Activated T-helper 1 cell treated with anti-CD3 and anti-CD28 coated beads, Interleukin-12 subunit alpha, Interleukin-12 subunit beta, Interleukin-2, Interleukin-4 antibody, amounts not matched to agents 30 ng/mL and 10 ng/mL and 1 ng/mL, durations not matched to agents 14 hours and 24 hours and 36 hours (primary cell): Measurements from ENCODE around the gene IFNAR2. TPM values are rescaled to one million over a fixed set of nuclear protein-coding genes. Genes with fewer than 3 reads are reported as not detected.
"Not testable (repeated sequence)": the region's sequence is repeated elsewhere in the genome, so short reads cannot be mapped to it uniquely, and the experiment has no call there.

ENCODE experiments used
- DNase-seq: peaks from one replicate; pipeline ENCODE4 v3.0.0; 2021; ENCODE audit warnings: low spot score
- H3K27ac Mint-ChIP-seq: one replicate; pipeline ENCODE4 v1.8.0; 2021; ENCODE audit warnings: mild to moderate bottlenecking, mixed read lengths
- H3K27me3 Mint-ChIP-seq: one replicate; pipeline ENCODE4 v1.8.0; 2022; ENCODE audit warnings: mild to moderate bottlenecking, moderate library complexity, mixed read lengths; ENCODE audit not compliant: insufficient read depth
- H3K36me3 Mint-ChIP-seq: one replicate; pipeline ENCODE4 v1.8.0; 2021; ENCODE audit warnings: low read depth, mixed read lengths
- H3K4me1 Mint-ChIP-seq: one replicate; pipeline ENCODE4 v1.8.0; 2021; ENCODE audit warnings: low read depth, mixed read lengths
- H3K4me3 Mint-ChIP-seq: one replicate; pipeline ENCODE4 v1.8.0; 2021; ENCODE audit warnings: mild to moderate bottlenecking, moderate library complexity, mixed read lengths
- H3K9me3 Mint-ChIP-seq: one replicate; pipeline ENCODE4 v1.8.0; 2021; ENCODE audit warnings: mixed read lengths
- intact Hi-C: fragments of 100-400 bp; cut with micrococcal nuclease; formaldehyde crosslinking; loops from one replicate; pipeline ENCODE4 v1.15.1; 2024
- total RNA-seq: library from RNA; stranded (reverse); gene quantifications from 2 replicates; pipeline ENCODE4 v1.2.3, GENCODE V29; 2022

Gene IFNAR2
- total RNA-seq, 1 donor from 2014 or later, result 33.5 TPM

DNA sequence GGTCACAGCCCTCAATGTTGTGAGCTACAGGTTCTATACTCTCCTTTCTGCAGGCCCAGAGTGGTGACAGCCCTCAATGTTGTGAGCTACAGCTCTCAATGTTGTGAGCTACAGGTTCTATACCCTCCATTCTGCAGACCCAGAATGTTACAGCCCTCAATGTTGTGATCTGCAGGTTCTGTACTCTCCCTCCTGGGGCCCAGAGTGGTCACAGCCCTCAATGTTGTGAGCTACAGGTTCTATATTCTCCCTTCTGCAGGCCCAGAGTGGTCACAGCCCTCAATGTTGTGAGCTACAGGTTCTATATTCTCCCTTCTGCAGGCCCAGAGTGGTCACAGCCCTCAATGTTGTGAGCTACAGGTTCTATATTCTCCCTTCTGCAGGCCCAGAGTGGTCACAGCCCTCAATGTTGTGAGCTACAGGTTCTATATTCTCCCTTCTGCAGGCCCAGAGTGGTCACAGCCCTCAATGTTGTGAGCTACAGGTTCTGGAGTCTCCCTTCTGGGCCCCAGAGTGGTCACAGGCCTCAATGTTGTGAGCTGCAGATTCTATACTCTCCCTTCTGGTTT is 9.9 kb downstream of the IFNAR2 start:
- intact Hi-C loops, result loop anchor here (2.0 kb wide), 3 partner anchors 17 to 143 kb away; partner anchors contain the start of gene IFNAR1
- peak overlapping the region; percentile 91 for H3K27ac Mint-ChIP-seq
- peak overlapping the region; percentile 51 for H3K4me3 Mint-ChIP-seq

DNA sequence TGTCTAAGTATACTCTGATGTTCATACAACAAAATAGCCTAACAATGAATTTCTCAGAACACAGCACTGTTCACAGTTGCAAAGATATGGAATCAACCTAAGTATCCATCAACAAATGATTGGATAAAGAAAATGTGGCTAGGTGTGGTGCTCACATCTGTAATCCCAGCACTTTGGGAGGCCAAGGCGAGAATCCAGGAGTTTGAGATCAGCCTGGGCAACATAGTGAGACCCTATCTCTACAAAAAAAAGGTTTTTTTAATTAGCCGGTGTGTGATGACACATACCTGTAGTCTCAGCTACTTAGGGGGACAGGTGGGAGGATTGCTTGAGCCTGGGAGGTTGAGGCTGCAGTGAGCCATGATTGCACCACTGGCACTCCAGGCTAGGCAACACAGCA is 10.7 kb downstream of the IFNAR2 start:
- intact Hi-C loops, result no loop called here
- no peak for DNase-seq
- Mint-ChIP-seq H3K27me3 (no peaks in the 10 kb centered on the region), H3K9me3 (no peaks in the 10 kb centered on the region), H3K4me1 (peaks cover 74% of the 10 kb centered on the region), H3K36me3 (peaks cover 43% of the 10 kb centered on the region), H3K4me3 (no peak overlapping the region), H3K27ac (no peak overlapping the region)

More for the DNA sequence above, 9.9 kb downstream of the IFNAR2 start:
- H3K9me3 Mint-ChIP-seq, H3K27me3 Mint-ChIP-seq, DNase-seq: not testable (repeated sequence)
- peaks cover 70% of the 10 kb centered on the region for H3K4me1 Mint-ChIP-seq
- H3K36me3 Mint-ChIP-seq, result peaks cover 38% of the 10 kb centered on the region

DNA sequence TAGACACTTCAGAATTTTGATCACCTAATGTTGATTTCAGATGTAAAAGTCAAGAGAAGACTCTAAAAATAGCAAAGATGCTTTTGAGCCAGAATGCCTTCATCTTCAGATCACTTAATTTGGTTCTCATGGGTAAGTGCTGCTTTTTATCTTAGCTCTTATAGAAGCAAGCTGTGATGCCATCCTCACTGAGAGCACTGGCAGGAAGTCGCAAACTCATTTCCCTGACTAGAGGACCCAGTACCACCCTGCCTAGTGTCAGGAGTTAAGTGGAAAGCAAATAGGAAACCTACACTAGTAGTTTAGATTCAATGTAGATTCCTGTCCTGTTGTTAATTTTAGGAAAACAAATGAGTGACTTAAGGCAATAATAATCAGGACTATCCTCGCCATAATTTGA is 12.1 kb downstream of the IFNAR2 start:
- peak overlapping the region; percentile 19 for H3K4me3 Mint-ChIP-seq
- no peaks in the 10 kb centered on the region for H3K9me3 Mint-ChIP-seq
- intact Hi-C loops, result no loop called here
- H3K4me1 Mint-ChIP-seq, result peaks cover 81% of the 10 kb centered on the region
- H3K27me3 Mint-ChIP-seq, result no peaks in the 10 kb centered on the region
- DNase-seq, result no peak
- peak overlapping the region; percentile 53 for H3K27ac Mint-ChIP-seq
- H3K36me3 Mint-ChIP-seq, result peaks cover 53% of the 10 kb centered on the region

DNA sequence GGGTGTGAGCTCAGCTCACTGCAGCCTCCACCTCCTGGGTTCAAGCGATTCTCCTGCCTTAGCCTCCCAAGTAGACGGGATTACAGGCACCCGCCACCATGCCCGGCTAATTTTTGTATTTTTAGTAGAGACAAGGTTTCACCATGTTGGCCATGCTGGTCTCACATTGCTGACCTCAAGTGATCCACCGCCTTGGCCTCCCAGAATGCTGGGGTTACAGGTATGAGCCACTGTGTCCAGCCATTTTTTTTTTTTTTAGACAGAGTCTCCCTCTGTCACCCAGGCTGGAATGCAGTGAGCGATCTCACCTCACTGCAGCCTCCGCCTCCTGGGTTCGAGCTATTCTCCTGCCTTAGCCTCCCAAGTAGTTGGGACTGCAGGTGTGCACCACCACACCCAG is 13.1 kb downstream of the IFNAR2 start:
- Mint-ChIP-seq H3K4me1 (peaks cover 79% of the 10 kb centered on the region), H3K27ac (peak overlapping the region; percentile 90), H3K36me3 (peaks cover 57% of the 10 kb centered on the region)
- H3K4me3 Mint-ChIP-seq, H3K9me3 Mint-ChIP-seq, DNase-seq, intact Hi-C loops, H3K27me3 Mint-ChIP-seq: not testable (repeated sequence)

DNA sequence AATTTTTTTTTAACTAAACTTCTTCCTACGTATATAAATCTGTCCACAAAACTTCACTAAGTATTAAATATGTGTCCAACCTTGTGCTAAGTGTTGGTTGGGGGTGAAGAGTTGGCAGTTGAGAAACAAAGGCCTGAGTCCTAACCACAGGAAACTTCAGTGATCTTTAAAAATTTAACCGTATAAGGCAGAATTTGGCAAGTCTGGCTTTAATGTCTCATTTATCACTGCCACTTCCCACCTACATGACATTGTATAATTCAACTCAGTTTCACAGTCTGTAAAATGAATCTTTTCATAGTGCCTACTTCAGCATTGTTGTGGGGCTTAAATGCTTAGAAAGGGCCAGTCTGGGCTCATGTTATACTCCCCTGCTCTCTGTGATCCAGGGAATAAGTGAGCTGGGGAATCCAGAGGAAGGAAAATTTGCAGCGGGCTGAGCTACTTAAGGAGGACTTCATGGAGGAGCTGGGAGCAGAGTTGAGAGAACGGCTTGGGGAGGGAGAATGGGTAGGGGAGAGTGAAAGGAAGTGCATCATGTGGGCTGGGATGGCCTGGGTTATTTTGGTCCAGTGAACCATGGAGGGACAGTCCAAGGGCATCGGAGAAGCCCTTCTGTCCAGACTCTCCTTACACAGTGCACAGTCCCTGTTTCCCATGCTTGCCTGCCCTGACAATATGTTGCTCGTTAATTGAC is 14.5 kb downstream of the IFNAR2 start:
- Mint-ChIP-seq H3K27ac (peak overlapping the region; percentile 90), H3K4me3 (peak overlapping the region; percentile 64), H3K9me3 (no peaks in the 10 kb centered on the region), H3K36me3 (peaks cover 64% of the 10 kb centered on the region), H3K27me3 (no peaks in the 10 kb centered on the region), H3K4me1 (peaks cover 72% of the 10 kb centered on the region)
- intact Hi-C loops, result loop anchor here (1.0 to 2.0 kb wide), 2 partner anchors 12 to 13 kb away; no protein-coding TSS in a partner anchor
- no peak for DNase-seq

DNA sequence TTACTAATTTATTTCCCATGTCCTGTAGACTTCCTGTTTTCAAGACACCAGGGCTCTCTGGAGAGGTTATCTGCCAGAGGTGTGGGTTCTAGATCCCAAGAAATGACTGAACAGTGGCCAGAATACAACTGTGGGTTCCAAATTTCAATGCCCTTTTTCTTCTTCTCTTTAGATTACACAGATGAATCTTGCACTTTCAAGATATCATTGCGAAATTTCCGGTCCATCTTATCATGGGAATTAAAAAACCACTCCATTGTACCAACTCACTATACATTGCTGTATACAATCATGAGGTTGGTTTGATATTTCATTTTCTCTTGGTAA is 15.0 kb downstream of the IFNAR2 start:
- H3K36me3 Mint-ChIP-seq, result peaks cover 67% of the 10 kb centered on the region
- peak overlapping the region; percentile 90 for H3K27ac Mint-ChIP-seq
- peak overlapping the region; percentile 64 for H3K4me3 Mint-ChIP-seq
- no peaks in the 10 kb centered on the region for H3K9me3 Mint-ChIP-seq
- H3K27me3 Mint-ChIP-seq, result no peaks in the 10 kb centered on the region
- no peak for DNase-seq
- peaks cover 69% of the 10 kb centered on the region for H3K4me1 Mint-ChIP-seq
- intact Hi-C loops, result loop anchor here (1.0 to 2.0 kb wide), 2 partner anchors 12 to 14 kb away; no protein-coding TSS in a partner anchor

DNA sequence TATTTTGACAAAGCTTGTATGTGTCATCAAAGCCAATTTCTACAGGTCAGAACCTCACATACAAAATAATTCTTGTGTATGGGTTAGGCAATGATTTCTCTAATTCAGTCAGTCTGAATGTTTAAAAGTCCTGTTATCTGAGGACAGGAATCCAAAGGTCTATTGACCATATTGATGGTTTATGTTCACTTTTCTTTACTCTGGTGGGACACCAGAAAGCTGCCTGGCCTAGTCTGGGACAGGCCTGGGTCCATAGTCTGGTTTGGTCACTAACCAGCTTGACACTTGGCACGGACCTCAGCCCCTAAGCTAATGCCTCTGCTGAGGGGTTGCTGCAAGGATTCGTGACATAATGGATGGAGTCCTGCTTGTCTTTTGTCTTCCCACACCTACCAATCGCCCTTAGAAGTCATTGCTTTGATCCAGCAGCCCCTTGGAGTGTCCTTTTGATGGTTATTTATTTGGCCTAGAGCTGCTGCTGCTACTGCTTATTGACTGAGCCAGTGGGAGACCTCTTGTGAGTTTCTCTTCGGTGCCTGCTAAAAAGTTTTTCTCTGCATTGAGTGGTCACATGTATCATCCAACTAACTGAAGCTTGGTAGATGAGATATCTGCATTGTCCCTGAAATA is 15.7 kb downstream of the IFNAR2 start:
- H3K9me3 Mint-ChIP-seq, result no peaks in the 10 kb centered on the region
- peak overlapping the region; percentile 2 for H3K4me3 Mint-ChIP-seq
- H3K36me3 Mint-ChIP-seq, result peaks cover 71% of the 10 kb centered on the region
- intact Hi-C loops, result loop anchor here (2.0 kb wide), 1 partner anchor 15 kb away; no protein-coding TSS in a partner anchor
- DNase-seq, result no peak
- H3K4me1 Mint-ChIP-seq, result peaks cover 63% of the 10 kb centered on the region
- no peaks in the 10 kb centered on the region for H3K27me3 Mint-ChIP-seq
- peak overlapping the region; percentile 90 for H3K27ac Mint-ChIP-seq

DNA sequence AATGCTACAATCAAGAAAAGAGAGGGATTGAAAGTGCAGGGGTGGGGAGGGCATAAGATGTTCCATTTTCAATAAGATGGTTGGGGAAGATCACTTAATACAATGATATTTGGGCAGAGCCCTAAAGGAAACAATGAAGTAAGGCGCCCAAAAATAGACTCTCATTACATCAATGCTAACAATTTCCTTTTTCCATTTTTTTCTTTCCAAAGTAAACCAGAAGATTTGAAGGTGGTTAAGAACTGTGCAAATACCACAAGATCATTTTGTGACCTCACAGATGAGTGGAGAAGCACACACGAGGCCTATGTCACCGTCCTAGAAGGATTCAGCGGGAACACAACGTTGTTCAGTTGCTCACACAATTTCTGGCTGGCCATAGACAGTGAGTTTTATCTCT is 16.8 kb downstream of the IFNAR2 start:
- no peaks in the 10 kb centered on the region for H3K27me3 Mint-ChIP-seq
- no peak for DNase-seq
- peaks cover 82% of the 10 kb centered on the region for H3K36me3 Mint-ChIP-seq
- intact Hi-C loops, result loop anchor here (1.0 kb wide), 1 partner anchor 8 kb away; no protein-coding TSS in a partner anchor
- H3K27ac Mint-ChIP-seq, result peak overlapping the region; percentile 73
- H3K4me3 Mint-ChIP-seq, result no peak overlapping the region
- H3K9me3 Mint-ChIP-seq, result no peaks in the 10 kb centered on the region
- H3K4me1 Mint-ChIP-seq, result peaks cover 66% of the 10 kb centered on the region

DNA sequence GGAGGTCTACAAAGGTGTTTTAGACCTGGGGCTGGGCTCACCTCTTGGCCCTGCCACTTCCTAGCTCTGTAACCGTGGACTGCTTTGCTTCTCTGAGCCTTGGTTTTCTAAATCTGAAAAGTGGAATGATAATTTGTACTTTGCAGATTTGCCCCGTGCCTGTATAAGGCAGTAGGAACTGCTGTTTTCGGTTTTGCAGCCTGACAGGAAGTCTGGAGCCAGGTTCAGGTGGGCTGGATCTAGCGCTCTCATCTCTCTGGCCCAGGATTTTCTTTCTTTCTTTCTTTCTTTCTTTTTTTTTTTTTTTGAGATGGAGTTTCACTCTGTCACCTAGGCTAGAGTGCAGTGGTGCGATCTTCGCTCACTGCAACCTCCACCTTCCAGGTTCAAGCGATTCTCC is 17.2 kb downstream of the IFNAR2 start:
- Mint-ChIP-seq H3K4me3 (no peak overlapping the region), H3K36me3 (peaks cover 82% of the 10 kb centered on the region), H3K9me3 (no peaks in the 10 kb centered on the region), H3K4me1 (peaks cover 61% of the 10 kb centered on the region), H3K27me3 (no peaks in the 10 kb centered on the region), H3K27ac (peak overlapping the region; percentile 73)
- no peak for DNase-seq
- intact Hi-C loops, result loop anchor here (1.0 kb wide), 1 partner anchor 9 kb away; no protein-coding TSS in a partner anchor

DNA sequence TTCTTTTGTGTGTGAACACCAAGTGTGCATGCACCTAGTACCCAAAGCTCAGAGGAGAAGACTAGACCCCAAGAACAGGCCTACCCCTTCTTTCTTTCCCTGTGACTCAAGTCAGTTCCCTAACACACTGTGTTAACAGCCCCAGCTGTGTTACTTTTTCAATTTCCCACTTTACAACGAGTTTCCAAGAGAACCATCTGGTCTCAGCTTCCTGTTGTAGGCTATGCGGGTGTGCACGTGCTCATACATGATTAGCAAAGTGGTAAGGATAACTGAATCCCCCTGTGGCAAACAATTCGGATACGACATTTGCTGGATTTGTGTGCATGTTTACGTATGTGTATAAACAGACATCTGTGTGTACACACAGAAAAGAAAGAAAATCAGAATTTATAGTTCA is 17.9 kb downstream of the IFNAR2 start:
- H3K4me3 Mint-ChIP-seq, result no peak overlapping the region
- no peaks in the 10 kb centered on the region for H3K9me3 Mint-ChIP-seq
- H3K36me3 Mint-ChIP-seq, result peaks cover 84% of the 10 kb centered on the region
- peak overlapping the region; percentile 53 for H3K27ac Mint-ChIP-seq
- H3K27me3 Mint-ChIP-seq, result no peaks in the 10 kb centered on the region
- DNase-seq, result no peak
- intact Hi-C loops, result no loop called here
- peaks cover 57% of the 10 kb centered on the region for H3K4me1 Mint-ChIP-seq

DNA sequence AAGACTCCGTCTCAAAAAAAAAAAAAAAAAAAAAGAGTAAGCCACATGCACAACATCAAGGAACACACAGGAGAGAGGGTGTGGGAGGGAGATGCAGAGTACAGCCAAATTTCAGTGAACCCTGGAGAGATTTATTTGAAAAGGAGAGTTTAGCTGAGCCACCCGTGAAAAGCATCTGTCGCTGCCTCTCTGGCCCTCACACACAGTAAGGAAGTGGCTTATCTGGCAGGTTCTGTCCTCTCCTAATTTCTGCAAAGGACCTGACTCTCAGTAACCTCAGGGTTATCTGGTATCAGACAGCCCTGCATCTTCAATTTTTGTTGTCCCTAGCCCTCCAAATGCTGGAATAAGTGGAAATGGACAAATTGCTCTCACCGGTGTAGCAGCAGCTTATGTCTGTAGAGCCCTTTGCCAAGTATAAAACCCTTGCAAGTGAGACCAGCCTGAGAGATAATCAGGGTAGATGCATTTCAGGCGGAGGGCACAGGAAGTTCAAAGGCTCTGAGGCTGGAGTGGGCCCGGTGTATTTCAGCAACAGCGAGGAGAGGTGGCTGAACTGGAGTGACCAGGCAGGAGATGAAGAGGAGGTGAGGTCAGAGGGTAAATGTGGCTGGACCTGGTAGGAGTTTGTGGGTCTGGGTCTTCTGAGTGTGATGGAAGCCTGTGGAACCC is 19.7 kb downstream of the IFNAR2 start:
- intact Hi-C loops, result no loop called here
- no peak for DNase-seq
- H3K27me3 Mint-ChIP-seq, result no peaks in the 10 kb centered on the region
- H3K36me3 Mint-ChIP-seq, result peaks cover 83% of the 10 kb centered on the region
- peak overlapping the region; percentile 1 for H3K27ac Mint-ChIP-seq
- peaks cover 44% of the 10 kb centered on the region for H3K4me1 Mint-ChIP-seq
- no peak overlapping the region for H3K4me3 Mint-ChIP-seq
- H3K9me3 Mint-ChIP-seq, result no peaks in the 10 kb centered on the region

DNA sequence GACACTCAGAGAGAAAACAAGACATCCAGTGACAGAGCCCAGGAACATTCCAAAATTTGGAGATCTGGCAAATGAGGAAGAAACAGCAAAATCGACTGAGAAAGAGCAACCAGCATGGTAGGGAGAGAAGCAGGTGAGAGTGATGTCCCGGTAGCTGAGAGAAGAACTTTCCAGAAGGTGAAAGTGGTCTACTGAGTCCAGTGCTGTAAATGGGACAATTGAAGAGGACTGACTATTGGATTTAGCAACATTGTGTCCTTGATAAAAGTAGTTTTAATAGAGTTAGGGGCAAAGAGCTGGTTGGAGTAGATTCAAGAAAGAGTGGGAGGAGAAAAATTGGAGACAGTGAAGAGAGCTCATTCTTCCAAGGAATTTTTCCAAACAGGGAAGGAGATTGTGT is 21.4 kb downstream of the IFNAR2 start:
- Mint-ChIP-seq H3K27ac (no peak overlapping the region), H3K4me3 (no peak overlapping the region), H3K27me3 (no peaks in the 10 kb centered on the region), H3K4me1 (peaks cover 41% of the 10 kb centered on the region), H3K36me3 (peaks cover 86% of the 10 kb centered on the region), H3K9me3 (peaks cover 2% of the 10 kb centered on the region)
- intact Hi-C loops, result no loop called here
- no peak for DNase-seq

DNA sequence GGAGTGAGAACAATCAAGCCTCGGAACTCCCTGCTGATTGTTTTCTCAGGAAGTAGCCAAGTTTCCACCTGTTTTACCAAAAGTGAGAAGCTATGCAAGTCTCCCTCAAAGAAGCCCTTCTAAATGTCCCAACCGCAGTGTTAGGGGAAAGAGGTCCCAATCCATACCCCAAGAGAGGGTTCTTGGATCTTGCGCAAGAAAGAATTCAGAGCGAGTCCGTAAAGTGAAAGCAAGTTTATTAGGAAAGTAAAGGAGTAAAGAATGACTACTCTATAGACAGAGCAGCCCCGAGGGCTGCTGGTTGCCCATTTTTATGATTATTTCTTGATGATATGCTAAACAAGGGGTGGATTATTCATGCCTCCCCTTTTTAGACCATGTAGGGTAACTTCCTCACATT is 23.6 kb downstream of the IFNAR2 start:
- H3K27ac Mint-ChIP-seq, H3K9me3 Mint-ChIP-seq, H3K27me3 Mint-ChIP-seq, intact Hi-C loops, H3K4me3 Mint-ChIP-seq, DNase-seq: not testable (repeated sequence)
- Mint-ChIP-seq H3K4me1 (peaks cover 41% of the 10 kb centered on the region), H3K36me3 (peaks cover 86% of the 10 kb centered on the region)
